H1 (cell line): Measurements from ENCODE around the gene TSSK6. TPM values are rescaled to one million over a fixed set of nuclear protein-coding genes. Genes with fewer than 3 reads are reported as not detected.

Source experiments
- EZH2 ChIP-seq: fragments of 200-600 bp; sonication (generic); IDR thresholded peaks from 2 replicates; pipeline ENCODE4 v1.7.1; 2012; ENCODE audit warnings: low read depth, mild to moderate bottlenecking, moderate library complexity, low read length, inconsistent platforms; ENCODE audit not compliant: severe bottlenecking
- SUZ12 ChIP-seq: fragments of 200-600 bp; sonication (generic); IDR thresholded peaks from 2 replicates; pipeline ENCODE4 v1.6.1; 2012; ENCODE audit warnings: mild to moderate bottlenecking, inconsistent platforms, low read length, moderate library complexity, mixed read lengths
- polyA plus RNA-seq, 7 experiments: library from polyadenylated mRNA; depleted of rRNA in 3 of 7; stranded (reverse) in 5 of 7; unstranded in 2 of 7; fragments of >200 nt in 5 of 7; fragments of 200-250 nt in 2 of 7; gene quantifications; 1 replicate in 5 of 7; 2 replicates in 1 of 7; 4 replicates in 1 of 7; pipeline versions ENCODE4 v1.2.1 to v1.2.3, GENCODE V29; 2011 to 2013; ENCODE audit warnings: missing spikeins in 2 of 7, mixed read lengths in 2 of 7
- total RNA-seq: library from RNA; stranded (reverse); fragmentation: NEBNext Ultra II Directional; extraction: Animal tissue kit (Norgen Biotek cat#: 25700); gene quantifications from 2 replicates; pipeline ENCODE4 v1.2.1, GENCODE V29; 2021
- TF ChIP-seq, protein P1 (sequence below): fragments of 300-600 bp; sonication (generic); IDR thresholded peaks from 2 replicates; pipeline ENCODE4 v1.7.1; 2012; ENCODE audit warnings: low read length, moderate library complexity, mild to moderate bottlenecking, inconsistent platforms; ENCODE audit not compliant: insufficient replicate concordance

The TSSK6 gene
- total and polyA plus RNA-seq, 2 of the 8 experiments (the other 6 are each of a cell fraction or from before 2014, with no cell fraction given) = 3.6 to 7.8 TPM

DNA sequence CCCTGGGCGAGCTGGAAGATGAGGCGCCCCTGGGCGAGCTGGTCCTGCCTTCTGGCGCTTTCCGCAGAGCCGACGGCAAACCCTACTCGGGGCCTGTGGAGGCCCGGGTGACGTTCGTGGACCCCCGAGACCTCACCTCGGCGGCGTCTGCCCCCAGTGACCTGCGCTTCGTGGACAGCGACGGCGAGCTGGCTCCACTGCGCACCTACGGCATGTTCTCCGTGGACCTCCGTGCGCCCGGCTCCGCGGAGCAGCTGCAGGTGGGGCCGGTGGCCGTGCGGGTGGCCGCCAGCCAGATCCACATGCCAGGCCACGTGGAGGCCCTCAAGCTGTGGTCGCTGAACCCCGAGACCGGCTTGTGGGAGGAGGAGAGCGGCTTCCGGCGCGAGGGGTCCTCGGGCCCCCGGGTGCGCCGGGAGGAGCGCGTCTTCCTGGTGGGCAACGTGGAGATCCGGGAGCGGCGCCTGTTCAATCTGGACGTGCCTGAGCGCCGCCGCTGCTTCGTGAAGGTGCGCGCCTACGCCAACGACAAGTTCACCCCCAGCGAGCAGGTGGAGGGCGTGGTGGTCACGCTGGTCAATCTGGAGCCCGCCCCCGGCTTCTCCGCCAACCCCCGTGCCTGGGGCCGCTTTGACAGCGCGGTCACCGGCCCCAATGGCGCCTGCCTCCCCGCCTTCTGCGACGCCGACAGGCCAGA is 29.1 kb upstream of the TSSK6 start (continued):
- TF ChIP-seq, protein P1, sequence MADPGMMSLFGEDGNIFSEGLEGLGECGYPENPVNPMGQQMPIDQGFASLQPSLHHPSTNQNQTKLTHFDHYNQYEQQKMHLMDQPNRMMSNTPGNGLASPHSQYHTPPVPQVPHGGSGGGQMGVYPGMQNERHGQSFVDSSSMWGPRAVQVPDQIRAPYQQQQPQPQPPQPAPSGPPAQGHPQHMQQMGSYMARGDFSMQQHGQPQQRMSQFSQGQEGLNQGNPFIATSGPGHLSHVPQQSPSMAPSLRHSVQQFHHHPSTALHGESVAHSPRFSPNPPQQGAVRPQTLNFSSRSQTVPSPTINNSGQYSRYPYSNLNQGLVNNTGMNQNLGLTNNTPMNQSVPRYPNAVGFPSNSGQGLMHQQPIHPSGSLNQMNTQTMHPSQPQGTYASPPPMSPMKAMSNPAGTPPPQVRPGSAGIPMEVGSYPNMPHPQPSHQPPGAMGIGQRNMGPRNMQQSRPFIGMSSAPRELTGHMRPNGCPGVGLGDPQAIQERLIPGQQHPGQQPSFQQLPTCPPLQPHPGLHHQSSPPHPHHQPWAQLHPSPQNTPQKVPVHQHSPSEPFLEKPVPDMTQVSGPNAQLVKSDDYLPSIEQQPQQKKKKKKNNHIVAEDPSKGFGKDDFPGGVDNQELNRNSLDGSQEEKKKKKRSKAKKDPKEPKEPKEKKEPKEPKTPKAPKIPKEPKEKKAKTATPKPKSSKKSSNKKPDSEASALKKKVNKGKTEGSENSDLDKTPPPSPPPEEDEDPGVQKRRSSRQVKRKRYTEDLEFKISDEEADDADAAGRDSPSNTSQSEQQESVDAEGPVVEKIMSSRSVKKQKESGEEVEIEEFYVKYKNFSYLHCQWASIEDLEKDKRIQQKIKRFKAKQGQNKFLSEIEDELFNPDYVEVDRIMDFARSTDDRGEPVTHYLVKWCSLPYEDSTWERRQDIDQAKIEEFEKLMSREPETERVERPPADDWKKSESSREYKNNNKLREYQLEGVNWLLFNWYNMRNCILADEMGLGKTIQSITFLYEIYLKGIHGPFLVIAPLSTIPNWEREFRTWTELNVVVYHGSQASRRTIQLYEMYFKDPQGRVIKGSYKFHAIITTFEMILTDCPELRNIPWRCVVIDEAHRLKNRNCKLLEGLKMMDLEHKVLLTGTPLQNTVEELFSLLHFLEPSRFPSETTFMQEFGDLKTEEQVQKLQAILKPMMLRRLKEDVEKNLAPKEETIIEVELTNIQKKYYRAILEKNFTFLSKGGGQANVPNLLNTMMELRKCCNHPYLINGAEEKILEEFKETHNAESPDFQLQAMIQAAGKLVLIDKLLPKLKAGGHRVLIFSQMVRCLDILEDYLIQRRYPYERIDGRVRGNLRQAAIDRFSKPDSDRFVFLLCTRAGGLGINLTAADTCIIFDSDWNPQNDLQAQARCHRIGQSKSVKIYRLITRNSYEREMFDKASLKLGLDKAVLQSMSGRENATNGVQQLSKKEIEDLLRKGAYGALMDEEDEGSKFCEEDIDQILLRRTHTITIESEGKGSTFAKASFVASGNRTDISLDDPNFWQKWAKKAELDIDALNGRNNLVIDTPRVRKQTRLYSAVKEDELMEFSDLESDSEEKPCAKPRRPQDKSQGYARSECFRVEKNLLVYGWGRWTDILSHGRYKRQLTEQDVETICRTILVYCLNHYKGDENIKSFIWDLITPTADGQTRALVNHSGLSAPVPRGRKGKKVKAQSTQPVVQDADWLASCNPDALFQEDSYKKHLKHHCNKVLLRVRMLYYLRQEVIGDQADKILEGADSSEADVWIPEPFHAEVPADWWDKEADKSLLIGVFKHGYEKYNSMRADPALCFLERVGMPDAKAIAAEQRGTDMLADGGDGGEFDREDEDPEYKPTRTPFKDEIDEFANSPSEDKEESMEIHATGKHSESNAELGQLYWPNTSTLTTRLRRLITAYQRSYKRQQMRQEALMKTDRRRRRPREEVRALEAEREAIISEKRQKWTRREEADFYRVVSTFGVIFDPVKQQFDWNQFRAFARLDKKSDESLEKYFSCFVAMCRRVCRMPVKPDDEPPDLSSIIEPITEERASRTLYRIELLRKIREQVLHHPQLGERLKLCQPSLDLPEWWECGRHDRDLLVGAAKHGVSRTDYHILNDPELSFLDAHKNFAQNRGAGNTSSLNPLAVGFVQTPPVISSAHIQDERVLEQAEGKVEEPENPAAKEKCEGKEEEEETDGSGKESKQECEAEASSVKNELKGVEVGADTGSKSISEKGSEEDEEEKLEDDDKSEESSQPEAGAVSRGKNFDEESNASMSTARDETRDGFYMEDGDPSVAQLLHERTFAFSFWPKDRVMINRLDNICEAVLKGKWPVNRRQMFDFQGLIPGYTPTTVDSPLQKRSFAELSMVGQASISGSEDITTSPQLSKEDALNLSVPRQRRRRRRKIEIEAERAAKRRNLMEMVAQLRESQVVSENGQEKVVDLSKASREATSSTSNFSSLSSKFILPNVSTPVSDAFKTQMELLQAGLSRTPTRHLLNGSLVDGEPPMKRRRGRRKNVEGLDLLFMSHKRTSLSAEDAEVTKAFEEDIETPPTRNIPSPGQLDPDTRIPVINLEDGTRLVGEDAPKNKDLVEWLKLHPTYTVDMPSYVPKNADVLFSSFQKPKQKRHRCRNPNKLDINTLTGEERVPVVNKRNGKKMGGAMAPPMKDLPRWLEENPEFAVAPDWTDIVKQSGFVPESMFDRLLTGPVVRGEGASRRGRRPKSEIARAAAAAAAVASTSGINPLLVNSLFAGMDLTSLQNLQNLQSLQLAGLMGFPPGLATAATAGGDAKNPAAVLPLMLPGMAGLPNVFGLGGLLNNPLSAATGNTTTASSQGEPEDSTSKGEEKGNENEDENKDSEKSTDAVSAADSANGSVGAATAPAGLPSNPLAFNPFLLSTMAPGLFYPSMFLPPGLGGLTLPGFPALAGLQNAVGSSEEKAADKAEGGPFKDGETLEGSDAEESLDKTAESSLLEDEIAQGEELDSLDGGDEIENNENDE = no peak
- TF ChIP-seq EZH2 (no peak), SUZ12 (no peak)
- TF ChIP-seq, all 59 proteins: peak for 0
